ENCODE data around the gene RASSF5.

GRCh38 chr1:206468571-206468970 is 38.8 kb upstream of the RASSF5 start:
- no peak for TF ChIP-seq CTCF (IDR thresholded peaks at IDR 0.05)
- TF ChIP-seq POLR2A (IDR thresholded peaks at IDR 0.05) = no peak
